H9 (cell line): ENCODE data around the gene CATSPERZ. TPM values are rescaled to one million over a fixed set of nuclear protein-coding genes. Genes with fewer than 3 reads are reported as not detected.

Source experiments
- DNase-seq: peaks from one replicate; pipeline ENCODE4 v3.0.0-alpha.2; 2017
- H2AFZ ChIP-seq: one replicate; pipeline ENCODE4 v1.6.1; 2013; ENCODE audit warnings: mild to moderate bottlenecking, low read length, control low read depth, moderate library complexity
- H2AK5ac ChIP-seq: 2 replicates; pipeline ENCODE4 v1.6.1; 2013; ENCODE audit warnings: low read length, control low read depth, mixed read lengths; ENCODE audit not compliant: insufficient read length
- H2BK120ac ChIP-seq: one replicate; pipeline ENCODE4 v1.6.1; 2013; ENCODE audit warnings: low read depth, mild to moderate bottlenecking, low read length, control low read depth, inconsistent platforms; ENCODE audit not compliant: poor library complexity, severe bottlenecking
- H2BK12ac ChIP-seq: 2 replicates; pipeline ENCODE4 v1.6.1; 2013; ENCODE audit warnings: low read length, control low read depth, mixed read lengths, low read depth; ENCODE audit not compliant: insufficient read length
- H2BK15ac ChIP-seq: 2 replicates; pipeline ENCODE4 v1.6.1; 2013; ENCODE audit warnings: low read depth, low read length, control low read depth
- H2BK20ac ChIP-seq: one replicate; pipeline ENCODE4 v1.6.1; 2013; ENCODE audit warnings: low read depth, mild to moderate bottlenecking, low read length, control low read depth, inconsistent platforms; ENCODE audit not compliant: poor library complexity, severe bottlenecking
- H2BK5ac ChIP-seq: 2 replicates; pipeline ENCODE4 v1.6.1; 2013; ENCODE audit warnings: low read length, control low read depth, mixed read lengths; ENCODE audit not compliant: insufficient read length
- H3K14ac ChIP-seq: 2 replicates; pipeline ENCODE4 v1.6.1; 2013; ENCODE audit warnings: low read length, control low read depth; ENCODE audit not compliant: insufficient read depth
- H3K18ac ChIP-seq: 2 replicates; pipeline ENCODE4 v1.6.1; 2013; ENCODE audit warnings: low read depth, mild to moderate bottlenecking, mixed read lengths, low read length, control low read depth; ENCODE audit not compliant: insufficient read length
- H3K23ac ChIP-seq: 2 replicates; pipeline ENCODE4 v1.6.1; 2013; ENCODE audit warnings: low read length, control low read depth, mixed read lengths, low read depth; ENCODE audit not compliant: insufficient read length
- H3K23me2 ChIP-seq: 2 replicates; pipeline ENCODE4 v1.6.1; 2013; ENCODE audit warnings: low read depth, mild to moderate bottlenecking, mixed read lengths, low read length, control low read depth; ENCODE audit not compliant: insufficient read length, poor library complexity, severe bottlenecking
- H3K27ac ChIP-seq: 2 replicates; pipeline ENCODE4 v1.5.1; 2013; ENCODE audit warnings: low read length, control low read depth, mixed read lengths, low read depth; ENCODE audit not compliant: insufficient read length
- H3K27me3 ChIP-seq: 2 replicates; pipeline ENCODE4 v1.6.1; 2013; ENCODE audit warnings: low read length, control low read depth, inconsistent platforms; ENCODE audit not compliant: insufficient read depth
- H3K4ac ChIP-seq: 2 replicates; pipeline ENCODE4 v1.6.1; 2013; ENCODE audit warnings: low read depth, mild to moderate bottlenecking, control low read depth, inconsistent platforms, low read length, moderate library complexity
- H3K4me1 ChIP-seq: 2 replicates; pipeline ENCODE4 v1.6.1; 2013; ENCODE audit warnings: low read length, control low read depth, inconsistent platforms; ENCODE audit not compliant: insufficient read depth
- H3K4me2 ChIP-seq: 2 replicates; pipeline ENCODE4 v1.6.1; 2013; ENCODE audit warnings: low read length, control low read depth, mixed read lengths; ENCODE audit not compliant: insufficient read length, insufficient read depth
- H3K56ac ChIP-seq: 2 replicates; pipeline ENCODE4 v1.6.1; 2013; ENCODE audit warnings: low read depth, mild to moderate bottlenecking, mixed read lengths, low read length, control low read depth; ENCODE audit not compliant: insufficient read length
- H3K79me1 ChIP-seq: 2 replicates; pipeline ENCODE4 v1.6.1; 2013; ENCODE audit warnings: low read depth, mild to moderate bottlenecking, moderate library complexity, low read length, control low read depth, inconsistent platforms; ENCODE audit not compliant: insufficient read depth, poor library complexity, severe bottlenecking
- H3K79me2 ChIP-seq: 2 replicates; pipeline ENCODE4 v1.6.1; 2013; ENCODE audit warnings: low read length, control low read depth, inconsistent platforms; ENCODE audit not compliant: insufficient read depth
- H3K9ac ChIP-seq: 2 replicates; pipeline ENCODE4 v1.6.1; 2013; ENCODE audit warnings: low read length, control low read depth, mixed read lengths; ENCODE audit not compliant: insufficient read length; ENCODE audit errors: extremely low read depth
- H3K9me3 ChIP-seq: one replicate; pipeline ENCODE4 v1.6.1; 2013; ENCODE audit warnings: low read depth, low read length, inconsistent platforms; ENCODE audit not compliant: control insufficient read depth
- H3T11ph ChIP-seq: one replicate; pipeline ENCODE4 v1.6.1; 2013; ENCODE audit warnings: mild to moderate bottlenecking, low read length, control low read depth, inconsistent platforms
- H4K20me1 ChIP-seq: one replicate; pipeline ENCODE4 v1.6.1; 2013; ENCODE audit not compliant: control insufficient read depth, insufficient read length, insufficient read depth
- H4K5ac ChIP-seq: 2 replicates; pipeline ENCODE4 v1.6.1; 2013; ENCODE audit warnings: low read depth, mild to moderate bottlenecking, mixed read lengths, low read length, control low read depth; ENCODE audit not compliant: insufficient read length
- H4K8ac ChIP-seq: replicated peaks from 2 replicates; pipeline ENCODE4 v1.6.1; 2013; ENCODE audit warnings: low read length, control low read depth, mixed read lengths, low read depth; ENCODE audit not compliant: insufficient read length
- H4K91ac ChIP-seq: 2 replicates; pipeline ENCODE4 v1.6.1; 2013; ENCODE audit warnings: low read depth, mild to moderate bottlenecking, moderate library complexity, mixed read lengths, low read length, control low read depth; ENCODE audit not compliant: insufficient read length
- H3K27ac Mint-ChIP-seq, 3 experiments: 2 replicates in 2 of 3; 3 replicates in 1 of 3; pipeline ENCODE4 v1.8.0; 2020 to 2021; ENCODE audit warnings: mixed read lengths in 3 of 3, mild to moderate bottlenecking in 1 of 3, moderate library complexity in 1 of 3
- H3K27me3 Mint-ChIP-seq: 2 replicates; pipeline ENCODE4 v1.8.0; 2021; ENCODE audit warnings: low read depth, mild to moderate bottlenecking, moderate library complexity, mixed read lengths
- H3K36me3 Mint-ChIP-seq, 3 experiments: 2 replicates in 2 of 3; 3 replicates in 1 of 3; pipeline ENCODE4 v1.8.0; 2020 to 2021; ENCODE audit warnings: low read depth in 3 of 3, mixed read lengths in 3 of 3; ENCODE audit not compliant: insufficient read depth in 1 of 3
- H3K4me1 Mint-ChIP-seq, 2 experiments: 2 replicates each; pipeline ENCODE4 v1.8.0; 2020; ENCODE audit warnings: mixed read lengths in 2 of 2
- H3K4me3 Mint-ChIP-seq, 2 experiments: 2 replicates in 1 of 2; 3 replicates in 1 of 2; pipeline ENCODE4 v1.8.0; 2020 to 2021; ENCODE audit warnings: mild to moderate bottlenecking in 2 of 2, mixed read lengths in 2 of 2, moderate library complexity in 1 of 2
- H3K9me3 Mint-ChIP-seq, 2 experiments: 2 replicates in 1 of 2; 3 replicates in 1 of 2; pipeline ENCODE4 v1.8.0; 2020; ENCODE audit warnings: mild to moderate bottlenecking in 2 of 2, mixed read lengths in 2 of 2, moderate library complexity in 1 of 2
- CTCF ChIP-seq: fragments of 200-600 bp; sonication (generic); conservative IDR thresholded peaks from 3 replicates; pipeline ENCODE4 v1.8.0; 2021; ENCODE audit warnings: antibody characterized with exemption, mild to moderate bottlenecking
- WGBS: extraction: QIAGEN DNeasy Blood & Tissue Kit; methylation state at CpG from one replicate; pipeline ENCODE4 v1.1.7; 2013; ENCODE audit warnings: missing lambda C conversion rate, low lambda C conversion rate, mixed read lengths; ENCODE audit not compliant: insufficient read length; ENCODE audit errors: extremely low coverage; 5-methylcytosine and 5-hydroxymethylcytosine counted together
- total RNA-seq: library from RNA; stranded (reverse); gene quantifications from 2 replicates; pipeline ENCODE4 v1.2.1, GENCODE V29; 2021

The CATSPERZ gene
- total RNA-seq, 1 experiment from 2014 or later = 0.92 TPM

DNA sequence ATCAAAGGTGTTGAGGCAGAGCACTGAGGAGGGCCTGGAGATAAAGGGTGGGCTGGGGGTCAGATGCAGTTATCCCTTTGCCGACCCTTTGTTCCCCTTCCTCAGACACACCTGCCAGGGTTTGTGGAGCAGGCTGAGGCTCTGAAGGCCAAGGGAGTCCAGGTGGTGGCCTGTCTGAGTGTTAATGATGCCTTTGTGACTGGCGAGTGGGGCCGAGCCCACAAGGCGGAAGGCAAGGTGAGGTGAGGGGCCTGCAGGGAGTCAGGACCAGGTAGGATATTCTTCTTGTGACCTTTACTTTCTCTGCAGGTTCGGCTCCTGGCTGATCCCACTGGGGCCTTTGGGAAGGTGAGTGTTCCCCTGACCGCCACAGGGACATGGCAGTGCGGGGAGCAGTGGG, 20.4 kb downstream of the CATSPERZ start:
- TF ChIP-seq CTCF = no peak
- Histone ChIP-seq H3K23ac (no peak overlapping the region), H3T11ph (no peak overlapping the region), H2AK5ac (no peak overlapping the region), H2BK5ac (no peak overlapping the region), H3K27me3 (no peaks in the 10 kb centered on the region), H3K18ac (no peak overlapping the region), H2BK12ac (no peak overlapping the region), H3K4me1 (no peaks in the 10 kb centered on the region; the same call in 1 of the 2 replicates), H3K56ac (no peak overlapping the region), H3K9me3 (no peaks in the 10 kb centered on the region), H2AFZ (no peak overlapping the region), H4K8ac (no peak overlapping the region), H2BK120ac (no peak overlapping the region), H2BK15ac (no peak overlapping the region), H4K5ac (no peak overlapping the region), H2BK20ac (no peak overlapping the region), H4K91ac (no peak overlapping the region), H4K20me1 (peaks cover 2% of the 10 kb centered on the region), H3K79me2 (no peaks in the 10 kb centered on the region), H3K14ac (no peak overlapping the region), H3K27ac (no peak overlapping the region), H3K4ac (no peak overlapping the region), H3K4me2 (no peak overlapping the region), H3K9ac (no peak overlapping the region), H3K23me2 (peaks cover 3% of the 10 kb centered on the region), H3K79me1 (no peaks in the 10 kb centered on the region)
- H3K36me3 Mint-ChIP-seq = peaks cover 15 to 33% (median 31%) of the 10 kb centered on the region in 3 experiments; a peak in 6 of 7 replicates
- H3K27me3 Mint-ChIP-seq = no peaks in the 10 kb centered on the region
- H3K9me3 Mint-ChIP-seq = no peaks in the 10 kb centered on the region
- H3K27ac Mint-ChIP-seq = no peak overlapping the region
- WGBS = no CpG with 5 or more reads among the region's 7 CpGs
- no peak for DNase-seq
- peaks cover 29 to 34% of the 10 kb centered on the region in 2 experiments for H3K4me1 Mint-ChIP-seq
- H3K4me3 Mint-ChIP-seq = peak overlapping the region in 1 of 2 experiments; percentile 93; a peak in 1 of 5 replicates
